G401.6 (cell line): ENCODE results near the gene PEPD.

Experiments
- FAIRE-seq: peaks from 2 replicates; lab custom pipeline; 2012; peaks lifted over from hg19 to GRCh38; lab: Jason Lieb, UNC

PEPD gene

DNA sequence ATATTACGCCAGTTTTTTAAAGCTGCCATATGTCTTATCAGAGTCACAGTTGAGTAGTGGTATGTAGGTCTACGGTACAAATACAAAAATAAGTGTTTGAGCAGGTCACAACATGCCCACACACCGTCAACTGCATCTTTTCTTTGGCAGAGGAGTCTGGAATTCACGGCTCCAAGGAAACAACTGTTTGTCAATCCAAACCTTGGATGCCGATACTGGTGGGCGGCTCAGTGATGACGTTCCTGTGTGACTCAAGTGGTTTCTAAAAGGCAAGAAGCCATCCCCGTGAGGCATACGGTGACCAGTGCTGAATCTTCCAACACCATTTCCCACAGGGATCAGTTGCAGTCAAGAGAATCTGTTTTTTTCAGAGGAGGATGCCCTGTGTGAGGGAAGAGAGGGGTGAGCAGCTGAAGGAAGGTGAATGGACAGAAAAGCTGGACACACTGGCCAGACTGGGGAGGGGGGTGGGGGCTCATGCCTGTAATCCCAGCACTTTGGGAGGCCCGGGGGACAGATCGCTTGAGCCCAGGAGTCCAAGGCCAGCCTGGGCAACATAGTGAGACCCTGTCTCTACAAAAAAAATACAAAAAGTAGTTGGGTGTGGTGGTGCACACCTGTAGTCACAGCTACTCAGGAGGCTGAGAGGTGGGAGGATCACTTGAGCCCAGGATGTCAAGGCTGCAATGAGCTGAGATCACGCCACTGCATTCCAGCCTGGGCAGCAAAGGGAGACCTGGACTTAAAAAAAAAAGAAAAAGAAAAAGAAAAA is 170.9 kb downstream of the PEPD start:
- no peak for FAIRE-seq

- FAIRE-seq = no peak
Observed at GRCh38 chr19:33349319-33350289, 172.0 kb downstream of the PEPD start.

GRCh38 chr19:33348301-33349010 is 173.1 kb downstream of the PEPD start:
- no peak for FAIRE-seq

GRCh38 chr19:33347300-33347699 is 174.3 kb downstream of the PEPD start:
- FAIRE-seq = no peak

GRCh38 chr19:33346665-33347064 is 174.9 kb downstream of the PEPD start:
- FAIRE-seq = no peak

DNA sequence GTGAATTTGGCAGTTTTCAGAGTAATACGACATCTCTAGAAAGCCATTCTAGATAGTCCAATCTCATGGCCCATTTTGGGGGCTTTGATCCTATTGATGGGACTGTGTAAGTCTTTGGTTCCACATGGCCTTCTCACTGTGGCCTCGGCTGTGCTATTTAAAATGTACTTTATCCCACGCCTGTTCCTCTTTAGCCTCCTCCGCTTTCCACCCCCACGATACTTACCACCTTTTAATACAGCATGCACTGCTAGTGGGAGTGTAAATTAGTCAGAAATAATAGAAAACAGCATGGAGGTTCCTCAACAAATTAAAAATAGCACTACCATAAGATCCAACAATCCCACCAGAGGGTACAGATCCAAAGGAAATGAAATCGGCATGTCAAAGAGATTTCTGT is 176.4 kb downstream of the PEPD start:
- no peak for FAIRE-seq

- FAIRE-seq = no peak
Observed at GRCh38 chr19:33344573-33344925, 177.0 kb downstream of the PEPD start.

- FAIRE-seq = no peak
Observed at GRCh38 chr19:33343859-33344572, 177.6 kb downstream of the PEPD start.

- FAIRE-seq = no peak
Observed at GRCh38 chr19:33343301-33343700, 178.3 kb downstream of the PEPD start.

- FAIRE-seq = no peak
Observed at GRCh38 chr19:33340991-33341390, 180.6 kb downstream of the PEPD start.

- FAIRE-seq = no peak
Observed at GRCh38 chr19:33339016-33339984, 182.3 kb downstream of the PEPD start.
